OCI-LY7 (cell line): Measurements from ENCODE around the gene NR3C1.

Experiments used
- CTCF ChIP-seq: fragments of 200-600 bp; sonication (generic); conservative IDR thresholded peaks from 2 replicates; pipeline ENCODE4 v1.5.1; 2014; ENCODE audit warnings: mild to moderate bottlenecking, antibody characterized with exemption, low read length, moderate library complexity, mixed read lengths
- EZH2phosphoT487 ChIP-seq: fragments of 200-600 bp; sonication (generic); IDR thresholded peaks from 2 replicates; pipeline ENCODE4 v1.6.1; 2018; ENCODE audit warnings: low read depth, borderline replicate concordance, mild to moderate bottlenecking, mixed run types, antibody characterized with exemption, low read length, moderate library complexity, mixed read lengths

- no peak for TF ChIP-seq CTCF
- TF ChIP-seq EZH2phosphoT487, result no peak
Observed at GRCh38 chr5:143304836-143305475, 98.5 kb downstream of the NR3C1 start.
